HTR-8/SVneo (cell line): ENCODE results near the gene PRDM15.

Experiments used
- DNase-seq: peaks from one replicate; pipeline ENCODE4 v3.0.0; 2011; ENCODE audit warnings: low spot score, mixed read lengths; ENCODE audit not compliant: insufficient read length
- FAIRE-seq: peaks from 2 replicates; lab custom pipeline; 2011; peaks lifted over from hg19 to GRCh38; lab: Jason Lieb, UNC

The PRDM15 gene

GRCh38 chr21:41830145-41830707 is 48.9 kb downstream of the PRDM15 start:
- no peak for FAIRE-seq

DNA sequence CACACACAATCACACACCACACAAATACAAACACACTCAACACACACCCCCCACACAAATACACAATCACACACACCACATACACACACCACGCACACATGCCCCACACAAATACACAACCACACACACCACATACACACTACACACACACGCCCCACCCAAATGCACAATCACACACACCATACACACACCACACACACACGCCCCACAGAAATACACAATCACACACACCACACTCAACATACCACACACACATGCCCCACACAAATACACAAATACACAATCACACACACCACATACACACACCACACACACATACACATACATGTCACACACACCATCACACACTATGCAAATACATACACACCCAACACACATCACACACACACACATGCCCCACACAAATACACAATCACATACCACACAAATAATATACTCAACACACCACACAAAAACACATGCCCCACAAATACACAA is 50.2 kb downstream of the PRDM15 start:
- FAIRE-seq (no peak), DNase-seq (no peak)

More at GRCh38 chr21:41830145-41830707, 48.9 kb downstream of the PRDM15 start:
- no peak for DNase-seq

- DNase-seq (peak; percentile 17), FAIRE-seq (no peak)
Measured at GRCh38 chr21:41827951-41828883, 50.9 kb downstream of the PRDM15 start.

- DNase-seq, result no peak
- no peak for FAIRE-seq
Measured at GRCh38 chr21:41825881-41826280, 53.3 kb downstream of the PRDM15 start.

DNA sequence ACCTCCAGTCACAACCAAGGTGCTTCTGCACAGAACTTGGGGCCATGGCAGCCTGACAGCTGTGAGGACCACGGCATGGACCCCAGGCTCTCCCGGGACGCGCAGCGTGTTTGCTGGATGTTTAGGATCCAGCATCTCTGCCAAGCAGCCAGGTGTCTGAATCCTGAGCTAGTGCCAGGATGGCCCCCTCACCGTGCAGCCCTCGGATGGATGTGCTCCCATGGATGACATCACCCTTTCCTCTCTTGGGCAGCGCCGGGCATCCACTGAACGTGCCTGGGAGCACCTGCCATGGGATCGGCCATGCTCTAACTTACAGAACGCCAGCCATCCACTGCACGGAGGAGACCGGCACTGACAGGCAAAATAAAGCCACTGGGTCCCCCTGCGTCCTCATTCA is 53.9 kb downstream of the PRDM15 start:
- FAIRE-seq, result no peak
- DNase-seq, result no peak

GRCh38 chr21:41824466-41825207 is 54.5 kb downstream of the PRDM15 start:
- FAIRE-seq, result no peak

GRCh38 chr21:41823906-41824305 is 55.2 kb downstream of the PRDM15 start:
- no peak for FAIRE-seq
- DNase-seq, result no peak

More at GRCh38 chr21:41824466-41825207, 54.5 kb downstream of the PRDM15 start:
- no peak for DNase-seq

- no peak for DNase-seq
- FAIRE-seq, result no peak
Measured at GRCh38 chr21:41823166-41823565, 56.0 kb downstream of the PRDM15 start.

GRCh38 chr21:41821756-41822431 is 57.2 kb downstream of the PRDM15 start:
- no peak for FAIRE-seq
- no peak for DNase-seq

DNA sequence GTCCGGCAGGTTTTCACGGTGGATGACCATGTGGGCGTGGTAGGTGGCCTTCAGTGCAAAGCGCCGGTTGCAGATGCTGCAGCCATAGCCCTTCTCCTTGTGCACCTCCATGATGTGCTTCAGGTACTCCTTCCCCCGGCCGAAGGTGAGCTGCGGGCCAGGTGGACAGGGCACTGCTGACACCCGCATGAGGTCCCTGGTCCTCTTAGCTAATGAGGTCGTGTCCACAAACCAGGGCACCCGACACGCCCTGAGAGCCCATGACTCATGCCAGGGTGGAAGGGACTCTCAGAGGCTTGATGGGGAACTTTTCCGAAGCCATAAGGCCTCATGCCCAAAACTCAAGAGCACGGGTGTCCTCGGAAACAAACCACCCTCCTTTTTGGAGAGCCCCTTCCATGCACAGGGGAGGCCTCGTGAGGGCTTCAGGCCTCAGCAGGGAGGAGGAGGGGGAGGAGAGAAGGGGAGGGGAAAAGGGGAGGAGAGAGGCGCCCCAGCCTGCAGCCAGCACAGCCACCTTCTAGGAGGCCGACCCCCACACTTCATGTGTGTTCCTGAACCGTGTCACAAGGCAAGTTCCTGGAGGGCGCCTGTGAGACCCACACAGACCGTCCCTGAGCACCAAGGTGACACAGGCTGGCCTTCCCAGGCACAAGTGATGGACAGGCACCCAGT is 57.9 kb downstream of the PRDM15 start:
- FAIRE-seq (no peak), DNase-seq (no peak)

DNA sequence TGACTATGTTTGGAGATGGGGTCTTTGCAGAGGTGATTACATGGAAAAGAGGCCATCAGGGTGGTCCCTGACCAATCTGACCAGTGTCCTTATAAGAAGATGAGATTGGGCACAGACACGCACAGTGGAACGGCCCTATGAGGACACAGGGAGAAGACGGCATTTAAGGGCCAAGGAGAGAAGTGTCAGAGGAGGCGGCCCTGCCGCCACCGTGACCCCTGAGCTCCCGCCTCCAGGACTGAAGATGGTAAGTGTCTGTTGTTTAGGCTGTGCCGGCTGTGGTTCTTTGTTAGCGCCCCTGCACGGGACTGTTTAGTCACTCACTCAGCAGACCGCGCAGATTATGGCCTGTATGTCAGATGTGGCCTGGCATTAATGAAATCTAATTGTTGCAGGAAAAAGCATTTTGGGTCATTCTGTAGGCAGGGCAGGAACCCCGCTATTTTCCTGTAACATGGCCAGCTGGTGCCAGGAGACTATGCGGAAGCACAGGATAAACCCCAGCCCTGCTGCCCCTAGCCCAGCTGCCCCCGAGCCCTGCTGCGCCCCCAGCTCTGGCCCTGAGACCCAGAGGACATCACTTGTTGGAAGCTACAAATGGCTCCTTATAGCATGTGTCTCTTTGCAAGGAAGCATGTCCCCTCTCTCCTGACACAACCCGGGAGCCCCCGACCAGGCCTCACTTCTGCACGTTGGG is 58.6 kb downstream of the PRDM15 start:
- no peak for DNase-seq

DNA sequence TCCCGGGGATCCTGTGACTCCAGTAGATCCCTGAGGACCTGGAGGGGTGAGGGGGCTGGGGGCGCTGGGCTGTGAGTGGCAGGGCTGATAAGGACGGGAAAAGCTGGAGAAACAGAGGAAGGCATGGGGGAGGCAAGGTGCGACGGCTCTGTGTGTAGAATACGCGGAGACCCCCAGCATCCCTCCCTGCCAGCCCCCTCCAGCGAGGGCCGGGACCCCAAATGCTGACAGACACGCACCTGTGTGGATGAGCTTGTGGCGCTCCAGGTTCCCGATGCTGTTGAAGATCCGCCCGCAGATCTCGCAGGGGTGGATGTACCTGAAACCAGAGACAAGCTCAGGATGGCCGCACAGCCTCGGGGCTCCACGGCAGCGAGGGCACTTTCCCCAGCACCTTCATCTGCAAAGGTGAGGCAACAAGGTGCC is 59.3 kb downstream of the PRDM15 start:
- no peak for FAIRE-seq
- no peak for DNase-seq

More for the DNA sequence above, 58.6 kb downstream of the PRDM15 start:
- no peak for FAIRE-seq

DNA sequence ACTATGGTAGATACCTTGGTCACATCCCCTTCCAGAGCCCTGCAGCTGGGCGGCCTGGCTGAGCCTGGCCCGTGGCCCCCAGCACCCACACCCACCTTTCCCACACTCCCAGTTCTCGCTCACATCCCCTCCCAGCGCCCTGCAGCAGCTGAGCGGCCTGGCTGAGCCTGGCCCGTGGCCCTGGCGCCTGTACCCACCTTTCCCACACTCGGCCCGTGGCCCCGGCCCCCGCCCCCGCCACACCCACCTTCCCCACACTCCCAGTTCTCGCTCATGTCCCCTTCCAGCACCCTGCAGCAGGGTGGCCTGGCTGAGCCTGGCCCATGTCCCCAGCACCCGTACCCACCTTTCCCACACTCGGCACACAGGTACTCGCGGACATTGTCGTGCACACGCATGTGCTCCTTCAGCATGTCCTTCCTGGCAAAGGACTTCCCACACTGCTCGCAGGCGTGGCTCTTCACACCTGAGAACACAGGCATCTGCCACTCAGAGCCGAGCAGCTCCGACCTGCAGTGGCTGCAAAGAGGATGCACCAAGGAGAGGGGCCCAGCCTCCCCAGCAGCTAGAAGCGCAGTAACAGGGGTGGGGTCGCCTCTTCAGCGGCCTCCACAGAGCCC is 59.8 kb downstream of the PRDM15 start:
- no peak for DNase-seq
- FAIRE-seq, result no peak

DNA sequence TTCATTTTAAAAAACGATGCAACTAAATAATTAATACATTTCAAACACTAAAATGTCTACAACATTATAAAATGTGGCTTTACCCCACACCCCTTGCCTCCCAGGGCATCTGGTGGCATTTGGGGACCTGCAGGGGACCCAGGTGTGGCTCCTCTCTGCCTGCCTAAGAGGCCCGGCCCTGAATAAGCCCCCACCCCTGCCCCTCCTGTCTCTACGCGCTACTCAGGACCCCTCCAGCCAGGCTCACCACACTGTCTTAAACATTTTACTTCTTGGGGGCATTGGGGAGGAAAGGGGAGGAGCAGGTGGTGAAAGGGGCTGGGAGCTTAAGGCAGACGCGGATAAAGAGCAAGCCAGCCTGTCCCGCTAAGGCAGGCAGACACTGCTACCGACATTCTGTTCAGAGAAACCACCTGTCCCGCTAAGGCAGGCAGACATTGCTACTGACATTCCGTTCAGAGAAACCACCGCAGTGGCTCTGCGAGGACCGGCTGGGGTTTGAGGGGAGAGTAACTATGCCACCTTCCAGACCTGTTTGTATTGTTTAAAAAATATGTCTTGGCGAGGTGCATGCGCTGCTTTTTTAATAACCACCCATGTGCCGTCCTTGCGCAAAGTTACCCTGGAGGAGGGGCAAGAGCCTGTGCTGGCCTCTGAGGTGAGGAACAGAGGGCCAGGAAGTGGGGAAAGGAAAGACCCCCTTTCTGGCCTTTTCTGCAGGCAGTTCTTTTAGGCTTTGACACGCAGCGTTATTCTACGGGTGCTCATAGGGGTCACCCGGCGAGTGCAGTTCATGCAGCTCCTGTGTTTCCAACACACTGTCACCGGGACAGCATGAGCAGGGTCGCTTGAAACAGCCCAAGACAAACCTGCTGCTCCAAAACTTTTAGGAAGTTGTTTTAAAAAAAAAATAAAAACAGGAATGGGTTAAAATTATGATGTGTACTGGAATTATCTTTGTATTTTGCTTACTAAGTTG is 61.0 kb downstream of the PRDM15 start:
- no peak for DNase-seq
- FAIRE-seq, result no peak

GRCh38 chr21:41817228-41817627 is 61.9 kb downstream of the PRDM15 start:
- no peak for FAIRE-seq
- peak; percentile 79 for DNase-seq

DNA sequence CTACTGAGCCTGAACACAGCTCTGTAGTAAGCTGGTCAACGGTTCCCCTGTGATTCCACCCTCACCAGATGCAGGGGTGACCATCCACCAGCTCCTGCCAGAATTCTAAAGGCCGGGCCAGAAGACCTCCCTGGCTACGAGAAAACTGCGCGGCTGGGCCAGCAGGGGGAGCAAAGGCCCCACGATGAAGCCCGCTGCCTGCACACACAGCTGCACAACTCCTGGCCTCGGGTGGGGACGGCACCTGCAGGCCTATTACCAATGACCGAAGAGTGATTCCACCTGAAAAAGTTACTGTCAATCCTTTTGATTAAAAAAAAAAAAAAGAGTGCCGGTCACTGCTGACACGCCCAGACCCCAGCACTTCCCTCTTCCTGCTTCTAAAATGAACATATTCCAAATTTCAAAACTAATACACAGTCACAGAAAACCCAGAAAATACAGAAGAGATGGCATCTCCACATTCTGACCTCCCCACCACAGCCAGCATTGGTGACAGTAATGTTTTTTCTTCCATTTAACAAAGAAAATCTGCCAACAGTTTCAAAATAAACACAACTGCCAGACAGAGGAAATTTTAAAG is 62.5 kb downstream of the PRDM15 start:
- DNase-seq (peak; percentile 63), FAIRE-seq (no peak)
